Brain microvascular endothelial cell (primary cell): ENCODE data around the gene C20orf204.
"Not testable (repeated sequence)": the region's sequence is repeated elsewhere in the genome, so short reads cannot be mapped to it uniquely, and the experiment has no call there.

Source experiments
- DNase-seq: peaks from one replicate; pipeline ENCODE4 v3.0.0-alpha.2; 2020
- H3K27ac ChIP-seq: fragments of 250-450 bp; sonication (Bioruptor Pico); 2 replicates; pipeline ENCODE4 v1.5.1; 2020; ENCODE audit warnings: mild to moderate bottlenecking, moderate library complexity
- H3K27me3 ChIP-seq: fragments of 250-450 bp; sonication (Bioruptor Pico); replicated peaks from 2 replicates; pipeline ENCODE4 v1.5.1; 2020; ENCODE audit warnings: mild to moderate bottlenecking
- H3K36me3 ChIP-seq: fragments of 250-450 bp; sonication (Bioruptor Pico); replicated peaks from 2 replicates; pipeline ENCODE4 v1.5.1; 2020; ENCODE audit warnings: mild to moderate bottlenecking
- H3K4me3 ChIP-seq: 2 replicates; pipeline ENCODE4 v1.5.1; 2011; ENCODE audit warnings: low read depth, mild to moderate bottlenecking, control low read depth, low read length, moderate library complexity
- in situ Hi-C: cut with HindIII; loops from 2 replicates; pipeline ENCODE4 v1.10.0; 2017; ENCODE audit warnings: low sequenced_read_pairs, low pct_ligation_motif_present
- TF ChIP-seq, protein P1 (sequence below): IDR thresholded peaks from 2 replicates; pipeline ENCODE4 v1.5.1; 2011; ENCODE audit warnings: low read depth, mild to moderate bottlenecking, moderate library complexity, low read length, control low read depth, inconsistent platforms; ENCODE audit errors: missing control alignments

C20orf204 gene

DNA sequence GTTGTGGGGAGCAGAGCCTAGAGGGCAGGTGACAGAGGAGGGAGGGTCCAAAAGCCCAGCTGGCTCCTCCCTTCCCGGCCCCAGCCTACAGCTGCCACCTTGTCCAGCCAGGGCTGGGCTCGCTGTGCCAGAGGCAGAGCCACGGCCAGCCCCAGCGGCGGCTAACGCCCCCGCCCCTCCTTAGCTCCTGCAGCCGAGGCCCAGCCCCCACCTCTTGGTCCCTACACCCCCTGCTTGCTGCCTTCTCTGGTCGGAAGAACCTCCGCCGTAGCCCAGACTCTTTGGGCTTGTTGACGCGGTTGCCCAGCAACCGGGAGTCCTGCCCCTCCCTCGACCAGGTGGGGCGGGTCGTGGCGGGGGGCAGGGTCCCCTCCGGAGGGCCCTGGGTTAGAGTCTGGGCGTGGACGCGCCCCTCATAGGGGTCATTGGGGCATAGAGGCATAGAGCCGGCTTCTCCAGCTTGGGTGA is 48.7 kb downstream of the C20orf204 start:
- Histone ChIP-seq H3K27ac (no peak overlapping the region), H3K36me3 (no peaks in the 10 kb centered on the region), H3K4me3 (no peak overlapping the region), H3K27me3 (peaks cover 30% of the 10 kb centered on the region)
- in situ Hi-C loops: no loop called here
- TF ChIP-seq, protein P1, sequence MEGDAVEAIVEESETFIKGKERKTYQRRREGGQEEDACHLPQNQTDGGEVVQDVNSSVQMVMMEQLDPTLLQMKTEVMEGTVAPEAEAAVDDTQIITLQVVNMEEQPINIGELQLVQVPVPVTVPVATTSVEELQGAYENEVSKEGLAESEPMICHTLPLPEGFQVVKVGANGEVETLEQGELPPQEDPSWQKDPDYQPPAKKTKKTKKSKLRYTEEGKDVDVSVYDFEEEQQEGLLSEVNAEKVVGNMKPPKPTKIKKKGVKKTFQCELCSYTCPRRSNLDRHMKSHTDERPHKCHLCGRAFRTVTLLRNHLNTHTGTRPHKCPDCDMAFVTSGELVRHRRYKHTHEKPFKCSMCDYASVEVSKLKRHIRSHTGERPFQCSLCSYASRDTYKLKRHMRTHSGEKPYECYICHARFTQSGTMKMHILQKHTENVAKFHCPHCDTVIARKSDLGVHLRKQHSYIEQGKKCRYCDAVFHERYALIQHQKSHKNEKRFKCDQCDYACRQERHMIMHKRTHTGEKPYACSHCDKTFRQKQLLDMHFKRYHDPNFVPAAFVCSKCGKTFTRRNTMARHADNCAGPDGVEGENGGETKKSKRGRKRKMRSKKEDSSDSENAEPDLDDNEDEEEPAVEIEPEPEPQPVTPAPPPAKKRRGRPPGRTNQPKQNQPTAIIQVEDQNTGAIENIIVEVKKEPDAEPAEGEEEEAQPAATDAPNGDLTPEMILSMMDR: no peak
- no peak for DNase-seq

DNA sequence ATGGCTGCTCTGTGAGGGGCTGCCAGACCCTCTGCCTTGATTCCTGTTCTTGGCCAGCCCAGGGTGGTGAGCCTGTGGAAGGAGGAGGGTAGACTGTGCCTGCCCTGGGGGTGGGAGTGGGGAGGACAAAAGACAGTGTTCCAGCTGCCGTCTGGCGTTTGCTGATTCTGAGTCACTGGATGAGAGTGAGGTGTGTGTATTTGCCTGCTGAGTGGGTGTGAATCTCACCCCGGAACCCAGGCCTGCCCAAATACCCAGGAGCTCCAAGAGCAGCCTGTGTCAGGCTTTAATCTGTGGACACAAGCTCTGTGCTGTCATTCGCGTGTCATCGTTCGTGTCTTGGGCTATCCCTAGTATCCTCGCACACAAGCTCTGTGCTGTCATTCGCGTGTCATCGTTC is 50.8 kb downstream of the C20orf204 start:
- Histone ChIP-seq H3K27ac (no peak overlapping the region), H3K36me3 (no peaks in the 10 kb centered on the region), H3K27me3 (peaks cover 34% of the 10 kb centered on the region), H3K4me3 (no peak overlapping the region)
- in situ Hi-C loops: no loop called here
- DNase-seq: no peak
- TF ChIP-seq, protein P1: no peak

DNA sequence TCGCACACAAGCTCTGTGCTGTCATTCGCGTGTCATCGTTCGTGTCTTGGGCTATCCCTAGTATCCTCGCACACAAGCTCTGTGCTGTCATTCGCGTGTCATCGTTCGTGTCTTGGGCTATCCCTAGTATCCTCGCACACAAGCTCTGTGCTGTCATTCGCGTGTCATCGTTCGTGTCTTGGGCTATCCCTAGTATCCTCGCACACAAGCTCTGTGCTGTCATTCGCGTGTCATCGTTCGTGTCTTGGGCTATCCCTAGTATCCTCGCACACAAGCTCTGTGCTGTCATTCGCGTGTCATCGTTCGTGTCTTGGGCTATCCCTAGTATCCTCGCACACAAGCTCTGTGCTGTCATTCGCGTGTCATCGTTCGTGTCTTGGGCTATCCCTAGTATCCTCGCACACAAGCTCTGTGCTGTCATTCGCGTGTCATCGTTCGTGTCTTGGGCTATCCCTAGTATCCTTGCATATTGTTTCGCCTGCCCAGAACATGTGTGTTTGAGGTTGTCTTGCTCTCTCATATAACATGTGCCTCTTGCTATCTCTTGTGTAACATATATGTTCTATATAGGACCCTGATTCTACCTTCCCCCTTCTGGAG is 51.3 kb downstream of the C20orf204 start:
- not testable (repeated sequence) for DNase-seq

DNA sequence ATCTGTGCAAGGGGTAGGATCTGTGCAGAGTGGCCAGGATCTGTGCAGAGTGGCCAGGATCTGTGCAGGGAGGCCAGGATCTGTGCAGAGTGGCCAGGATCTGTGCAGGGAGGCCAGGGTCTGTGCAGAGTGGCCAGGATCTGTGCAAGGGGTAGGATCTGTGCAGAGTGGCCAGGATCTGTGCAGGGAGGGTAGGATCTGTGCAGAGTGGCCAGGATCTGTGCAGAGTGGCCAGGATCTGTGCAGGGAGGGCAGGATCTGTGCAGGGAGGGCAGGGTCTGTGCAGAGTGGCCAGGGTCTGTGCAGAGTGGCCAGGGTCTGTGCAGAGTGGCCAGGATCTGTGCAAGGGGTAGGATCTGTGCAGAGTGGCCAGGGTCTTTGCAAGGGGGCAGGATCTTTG is 52.6 kb downstream of the C20orf204 start:
- H3K4me3 ChIP-seq, in situ Hi-C loops, H3K27ac ChIP-seq, DNase-seq, H3K36me3 ChIP-seq: not testable (repeated sequence)
- peaks cover 34% of the 10 kb centered on the region for H3K27me3 ChIP-seq

More for the DNA sequence above, 51.3 kb downstream of the C20orf204 start:
- H3K27me3 ChIP-seq: peaks cover 34% of the 10 kb centered on the region
- H3K4me3 ChIP-seq, H3K36me3 ChIP-seq, H3K27ac ChIP-seq, in situ Hi-C loops: not testable (repeated sequence)
